Vagina (tissue), 2 donors: ENCODE data around the gene E2F7. TPM values are rescaled to one million over a fixed set of nuclear protein-coding genes. Genes with fewer than 3 reads are reported as not detected.

ENCODE experiments used
- DNase-seq, 2 donors: peaks; one replicate each; pipeline ENCODE4 v3.0.0-alpha.2; 2017; ENCODE audit errors: extremely low spot score in 2 of 2
- H3K27ac ChIP-seq: fragments of 200-600 bp; sonication (generic); one replicate; pipeline ENCODE4 v1.5.1; 2019
- H3K27me3 ChIP-seq: fragments of 200-600 bp; sonication (generic); one replicate; pipeline ENCODE4 v1.5.1; 2019
- H3K36me3 ChIP-seq, 2 donors: fragments of 200-600 bp; sonication (generic); one replicate each; pipeline ENCODE4 v1.5.1; 2017 to 2019
- H3K4me1 ChIP-seq: fragments of 200-600 bp; sonication (generic); one replicate; pipeline ENCODE4 v1.5.1; 2019
- H3K4me3 ChIP-seq, 2 donors: fragments of 200-600 bp; sonication (generic); 1 replicate in 1 of 2; 2 replicates in 1 of 2; pipeline ENCODE4 v1.5.1; 2016 to 2019
- H3K9me3 ChIP-seq: fragments of 200-600 bp; sonication (generic); one replicate; pipeline ENCODE4 v1.5.1; 2019
- CTCF ChIP-seq, 3 experiments: fragments of 450-650 bp in 2 of 3; fragments of 200-600 bp in 1 of 3; sonication (generic) in 1 of 3; IDR thresholded peaks; one replicate each; pipeline ENCODE4 v1.5.1; 2017 to 2019; ENCODE audit warnings: antibody characterized with exemption in 3 of 3, mild to moderate bottlenecking in 2 of 3, moderate library complexity in 2 of 3
- POLR2A ChIP-seq, 2 donors: fragments of 450-650 bp; IDR thresholded peaks; one replicate each; pipeline ENCODE4 v1.6.1; 2017; ENCODE audit warnings: antibody characterized with exemption in 2 of 2, mild to moderate bottlenecking in 2 of 2, moderate library complexity in 2 of 2
- POLR2AphosphoS5 ChIP-seq, 2 donors: sonication (generic); formaldehyde crosslinking; IDR thresholded peaks; one replicate each; pipeline ENCODE4 v1.9.0; 2017; ENCODE audit warnings: antibody characterized with exemption in 2 of 2, mild to moderate bottlenecking in 2 of 2, low read depth in 1 of 2; ENCODE audit not compliant: insufficient read depth in 1 of 2
- intact Hi-C: fragments of 100-400 bp; cut with DNase I; formaldehyde crosslinking; loops from one replicate; pipeline ENCODE4 v1.15.1; 2023
- total RNA-seq: library from RNA; depleted of rRNA; stranded (reverse); fragments of >200 nt; gene quantifications from one replicate; pipeline ENCODE4 v1.2.3, GENCODE V29; 2016

E2F7 gene
- total RNA-seq, 1 donor from 2014 or later = 2.2 TPM

- Histone ChIP-seq H3K27ac (no peak overlapping the region), H3K4me1 (no peaks in the 10 kb centered on the region), H3K36me3 (no peaks in the 10 kb centered on the region), H3K27me3 (no peaks in the 10 kb centered on the region), H3K9me3 (no peaks in the 10 kb centered on the region), H3K4me3 (no peak overlapping the region)
- no peak for DNase-seq
- no peak for TF ChIP-seq CTCF (IDR thresholded peaks at IDR 0.05)
- no peak for TF ChIP-seq POLR2AphosphoS5 (IDR thresholded peaks at IDR 0.05; ENCODE audit: insufficient read depth in 1 of 2, low read depth in 1 of 2)
- no peak for TF ChIP-seq POLR2A (IDR thresholded peaks at IDR 0.05)
- intact Hi-C loops = no loop called here
Measured at GRCh38 chr12:77033658-77034536, 31.5 kb downstream of the E2F7 start.

- TF ChIP-seq POLR2AphosphoS5 (IDR thresholded peaks at IDR 0.05; ENCODE audit: insufficient read depth in 1 of 2, low read depth in 1 of 2) (no peak), CTCF (IDR thresholded peaks at IDR 0.05) (no peak), POLR2A (IDR thresholded peaks at IDR 0.05) (no peak)
- H3K36me3 ChIP-seq = no peaks in the 10 kb centered on the region
Measured at GRCh38 chr12:77032406-77032805, 33.0 kb downstream of the E2F7 start.

GRCh38 chr12:77031745-77032144, 33.6 kb downstream of the E2F7 start:
- no peaks in the 10 kb centered on the region for H3K9me3 ChIP-seq
- no peak overlapping the region for H3K27ac ChIP-seq
- H3K4me1 ChIP-seq = no peaks in the 10 kb centered on the region
- no peak overlapping the region for H3K4me3 ChIP-seq
- no peaks in the 10 kb centered on the region for H3K27me3 ChIP-seq
- H3K36me3 ChIP-seq = no peaks in the 10 kb centered on the region
- no peak for DNase-seq
- intact Hi-C loops = no loop called here
- no peak for TF ChIP-seq POLR2AphosphoS5 (IDR thresholded peaks at IDR 0.05; ENCODE audit: insufficient read depth in 1 of 2, low read depth in 1 of 2)
- TF ChIP-seq CTCF (IDR thresholded peaks at IDR 0.05) = no peak
- no peak for TF ChIP-seq POLR2A (IDR thresholded peaks at IDR 0.05)

More at GRCh38 chr12:77032406-77032805, 33.0 kb downstream of the E2F7 start:
- Histone ChIP-seq H3K4me3 (no peak overlapping the region), H3K27me3 (no peaks in the 10 kb centered on the region), H3K27ac (no peak overlapping the region), H3K4me1 (no peaks in the 10 kb centered on the region), H3K9me3 (no peaks in the 10 kb centered on the region)
- DNase-seq = no peak
- intact Hi-C loops = no loop called here

GRCh38 chr12:77025782-77026314, 39.5 kb downstream of the E2F7 start:
- intact Hi-C loops = no loop called here
- H3K27me3 ChIP-seq = no peaks in the 10 kb centered on the region
- no peak for TF ChIP-seq CTCF (IDR thresholded peaks at IDR 0.05)
- no peak for TF ChIP-seq POLR2AphosphoS5 (IDR thresholded peaks at IDR 0.05; ENCODE audit: insufficient read depth in 1 of 2, low read depth in 1 of 2)
- TF ChIP-seq POLR2A (IDR thresholded peaks at IDR 0.05) = no peak
- H3K4me1 ChIP-seq = no peaks in the 10 kb centered on the region
- H3K9me3 ChIP-seq = no peaks in the 10 kb centered on the region
- no peaks in the 10 kb centered on the region for H3K36me3 ChIP-seq
- H3K4me3 ChIP-seq = no peak overlapping the region
- no peak overlapping the region for H3K27ac ChIP-seq
- no peak for DNase-seq

GRCh38 chr12:77023501-77023900, 41.9 kb downstream of the E2F7 start:
- Histone ChIP-seq H3K9me3 (no peaks in the 10 kb centered on the region), H3K4me3 (no peak overlapping the region), H3K27ac (no peak overlapping the region), H3K36me3 (no peaks in the 10 kb centered on the region), H3K27me3 (no peaks in the 10 kb centered on the region), H3K4me1 (no peaks in the 10 kb centered on the region)
- intact Hi-C loops = no loop called here
- TF ChIP-seq POLR2A (IDR thresholded peaks at IDR 0.05) = no peak
- no peak for TF ChIP-seq POLR2AphosphoS5 (IDR thresholded peaks at IDR 0.05; ENCODE audit: insufficient read depth in 1 of 2, low read depth in 1 of 2)
- TF ChIP-seq CTCF (IDR thresholded peaks at IDR 0.05) = no peak
- no peak for DNase-seq
